ENCODE results near the gene LSP1. TPM values are rescaled to one million over a fixed set of nuclear protein-coding genes. Genes with fewer than 3 reads are reported as not detected.
"Not testable (repeated sequence)": the region's sequence is repeated elsewhere in the genome, so short reads cannot be mapped to it uniquely, and the experiment has no call there.

The LSP1 gene
- total RNA-seq, 2 experiments from 2014 or later = 232 to 303 TPM

- Histone ChIP-seq H3K4me2 (ENCODE audit: low read length) (no peak overlapping the region), H3K9me2 (ENCODE audit: insufficient read depth, low read length) (no peaks in the 10 kb centered on the region), H3K9me3 (ENCODE audit: low read length) (no peaks in the 10 kb centered on the region), H3K4me1 (ENCODE audit: insufficient read depth, low read length, poor library complexity, severe bottlenecking) (peaks cover 21% of the 10 kb centered on the region), H4K20me1 (ENCODE audit: insufficient read depth, low read length) (no peaks in the 10 kb centered on the region), H2AFZ (ENCODE audit: low read length) (no peak overlapping the region), H3K36me3 (ENCODE audit: insufficient read depth, low read length) (peaks cover 46% of the 10 kb centered on the region), H3K79me2 (ENCODE audit: insufficient read depth, low read depth, low read length) (no peaks in the 10 kb centered on the region), H3K27ac (ENCODE audit: low read depth, low read length, poor library complexity, severe bottlenecking) (no peak overlapping the region), H3K4me3 (ENCODE audit: low read depth, low read length, poor library complexity, severe bottlenecking) (no peak overlapping the region)
- TF ChIP-seq EZH2phosphoT487 (IDR thresholded peaks at IDR 0.05; ENCODE audit: borderline replicate concordance, low read depth, low read length) (no peak), CTCF (conservative IDR thresholded peaks at IDR 0.05; ENCODE audit: low read length) (no peak)
- POLR2A ChIA-PET = no interaction called here
- no TSS peak for BruUV-seq (replicated peaks)
- CTCF ChIA-PET (ENCODE audit: unreplicated experiment) = interaction anchor here (1.9 kb wide), 1 partner anchor 33 kb away, joined by 5 read pairs; no protein-coding TSS in a partner anchor
- DNase-seq (ENCODE audit: low spot score) = no peak
- intact Hi-C loops (cut with micrococcal nuclease; ENCODE audit: unreplicated experiment) = loop anchor here (2.0 to 5.0 kb wide), 2 partner anchors 29 to 34 kb away; partner anchors contain the start of gene TNNT3
Measured at GRCh38 chr11:1883346-1884302, 30.7 kb downstream of the LSP1 start.

- no peak overlapping the region for H3K27ac ChIP-seq (ENCODE audit: low read depth, low read length, poor library complexity, severe bottlenecking)
- no peaks in the 10 kb centered on the region for H4K20me1 ChIP-seq (ENCODE audit: insufficient read depth, low read length)
- ChIA-PET POLR2A (no interaction called here), CTCF (ENCODE audit: unreplicated experiment) (no interaction called here)
- no peaks in the 10 kb centered on the region for H3K9me2 ChIP-seq (ENCODE audit: insufficient read depth, low read length)
- no peaks in the 10 kb centered on the region for H3K79me2 ChIP-seq (ENCODE audit: insufficient read depth, low read depth, low read length)
- TF ChIP-seq CTCF (conservative IDR thresholded peaks at IDR 0.05; ENCODE audit: low read length) (no peak), EZH2phosphoT487 (IDR thresholded peaks at IDR 0.05; ENCODE audit: borderline replicate concordance, low read depth, low read length) (no peak)
- no peak overlapping the region for H3K4me2 ChIP-seq (ENCODE audit: low read length)
- no peak for DNase-seq (ENCODE audit: low spot score)
- H2AFZ ChIP-seq (ENCODE audit: low read length) = no peak overlapping the region
- intact Hi-C loops (cut with micrococcal nuclease; ENCODE audit: unreplicated experiment) = loop anchor here (5.0 kb wide), 1 partner anchor 33 kb away; the partner anchor contains the start of gene TNNT3
- no peak overlapping the region for H3K4me3 ChIP-seq (ENCODE audit: low read depth, low read length, poor library complexity, severe bottlenecking)
- BruUV-seq (replicated peaks) = no TSS peak
- H3K9me3 ChIP-seq (ENCODE audit: low read length) = no peaks in the 10 kb centered on the region
- H3K36me3 ChIP-seq (ENCODE audit: insufficient read depth, low read length) = peaks cover 51% of the 10 kb centered on the region
- peaks cover 21% of the 10 kb centered on the region for H3K4me1 ChIP-seq (ENCODE audit: insufficient read depth, low read length, poor library complexity, severe bottlenecking)
Measured at GRCh38 chr11:1884303-1884700, 31.4 kb downstream of the LSP1 start.

- POLR2A ChIA-PET; DNase-seq (ENCODE audit: low spot score); BruUV-seq (replicated peaks); H3K4me3 ChIP-seq (ENCODE audit: low read depth, low read length, poor library complexity, severe bottlenecking); H3K27ac ChIP-seq (ENCODE audit: low read depth, low read length, poor library complexity, severe bottlenecking); intact Hi-C loops (cut with micrococcal nuclease; ENCODE audit: unreplicated experiment); H4K20me1 ChIP-seq (ENCODE audit: insufficient read depth, low read length); H3K9me3 ChIP-seq (ENCODE audit: low read length); H3K4me2 ChIP-seq (ENCODE audit: low read length); H2AFZ ChIP-seq (ENCODE audit: low read length); CTCF ChIA-PET (ENCODE audit: unreplicated experiment); H3K9me2 ChIP-seq (ENCODE audit: insufficient read depth, low read length); H3K79me2 ChIP-seq (ENCODE audit: insufficient read depth, low read depth, low read length): not testable (repeated sequence)
- Histone ChIP-seq H3K36me3 (ENCODE audit: insufficient read depth, low read length) (peaks cover 51% of the 10 kb centered on the region), H3K4me1 (ENCODE audit: insufficient read depth, low read length, poor library complexity, severe bottlenecking) (peaks cover 13% of the 10 kb centered on the region)
Measured at GRCh38 chr11:1886551-1886950, 33.7 kb downstream of the LSP1 start.
